Gastrocnemius medialis (tissue), 4 donors: ENCODE data around the gene FABP6.
"Not testable (repeated sequence)": the region's sequence is repeated elsewhere in the genome, so short reads cannot be mapped to it uniquely, and the experiment has no call there.

Source experiments
- CTCF ChIP-seq, 5 experiments: fragments of 450-650 bp in 3 of 5; fragments of 200-600 bp in 2 of 5; sonication (generic) in 2 of 5; IDR thresholded peaks in 4 of 5; conservative IDR thresholded peaks in 1 of 5; 1 replicate in 4 of 5; 2 replicates in 1 of 5; pipeline ENCODE4 v1.5.1; 2016 to 2019; ENCODE audit warnings: antibody characterized with exemption in 5 of 5, mild to moderate bottlenecking in 3 of 5, moderate library complexity in 3 of 5
- POLR2A ChIP-seq, 2 donors: fragments of 450-650 bp; IDR thresholded peaks; one replicate each; pipeline ENCODE4 v1.6.1; 2017; ENCODE audit warnings: antibody characterized with exemption in 2 of 2, mild to moderate bottlenecking in 2 of 2, moderate library complexity in 2 of 2

- TF ChIP-seq CTCF (IDR thresholded peaks at IDR 0.05 in 4 of 5, conservative IDR thresholded peaks at IDR 0.05 in 1 of 5); POLR2A (IDR thresholded peaks at IDR 0.05): not testable (repeated sequence)
Measured at GRCh38 chr5:160193076-160193475, 36.2 kb upstream of the FABP6 start.
